Measurements from ENCODE around the gene KRTAP5-5.
"Not testable (repeated sequence)": the region's sequence is repeated elsewhere in the genome, so short reads cannot be mapped to it uniquely, and the experiment has no call there.

The KRTAP5-5 gene

GRCh38 chr11:1642288-1643145, 12.9 kb downstream of the KRTAP5-5 start:
- no peak for DNase-seq (ENCODE audit: low spot score)

- no peak for DNase-seq (ENCODE audit: low spot score)
Measured at GRCh38 chr11:1643146-1643690, 13.6 kb downstream of the KRTAP5-5 start.

GRCh38 chr11:1644601-1645356, 15.2 kb downstream of the KRTAP5-5 start:
- DNase-seq (ENCODE audit: low spot score): no peak

GRCh38 chr11:1645357-1645821, 15.8 kb downstream of the KRTAP5-5 start:
- no peak for DNase-seq (ENCODE audit: low spot score)

GRCh38 chr11:1646540-1646939, 17.0 kb downstream of the KRTAP5-5 start:
- not testable (repeated sequence) for DNase-seq (ENCODE audit: low spot score)

GRCh38 chr11:1647901-1648652, 18.5 kb downstream of the KRTAP5-5 start:
- no peak for DNase-seq (ENCODE audit: low spot score)

GRCh38 chr11:1648653-1649420, 19.3 kb downstream of the KRTAP5-5 start:
- no peak for DNase-seq (ENCODE audit: low spot score)

- no peak for DNase-seq (ENCODE audit: low spot score)
Measured at GRCh38 chr11:1650034-1650917, 20.7 kb downstream of the KRTAP5-5 start.

GRCh38 chr11:1650918-1651262, 21.3 kb downstream of the KRTAP5-5 start:
- no peak for DNase-seq (ENCODE audit: low spot score)

- DNase-seq (ENCODE audit: low spot score): no peak
Measured at GRCh38 chr11:1651411-1651980, 21.9 kb downstream of the KRTAP5-5 start.

GRCh38 chr11:1652026-1652425, 22.5 kb downstream of the KRTAP5-5 start:
- DNase-seq (ENCODE audit: low spot score): no peak

GRCh38 chr11:1652442-1652770, 22.8 kb downstream of the KRTAP5-5 start:
- no peak for DNase-seq (ENCODE audit: low spot score)

- peak; percentile 71 for DNase-seq (ENCODE audit: low spot score)
Measured at GRCh38 chr11:1652771-1653540, 23.4 kb downstream of the KRTAP5-5 start.

GRCh38 chr11:1653541-1654387, 24.2 kb downstream of the KRTAP5-5 start:
- DNase-seq (ENCODE audit: low spot score): no peak

GRCh38 chr11:1654388-1655167, 25.0 kb downstream of the KRTAP5-5 start:
- DNase-seq (ENCODE audit: low spot score): no peak

GRCh38 chr11:1655168-1656060, 25.8 kb downstream of the KRTAP5-5 start:
- DNase-seq (ENCODE audit: low spot score): no peak

- DNase-seq (ENCODE audit: low spot score): no peak
Measured at GRCh38 chr11:1656061-1656441, 26.5 kb downstream of the KRTAP5-5 start.

All from hematopoietic multipotent progenitor cell treated with erythropoietin and hydrocortisone succinate and interleukin-3 and kit ligand, for 15 days (in vitro differentiated cells).